Inflammatory macrophage (primary cell): ENCODE data around the gene EFCAB9.

Source experiments
- DNase-seq, 2 donors: peaks; one replicate each; pipeline ENCODE4 v3.0.0-alpha.2; 2020 to 2022

The EFCAB9 gene

DNA sequence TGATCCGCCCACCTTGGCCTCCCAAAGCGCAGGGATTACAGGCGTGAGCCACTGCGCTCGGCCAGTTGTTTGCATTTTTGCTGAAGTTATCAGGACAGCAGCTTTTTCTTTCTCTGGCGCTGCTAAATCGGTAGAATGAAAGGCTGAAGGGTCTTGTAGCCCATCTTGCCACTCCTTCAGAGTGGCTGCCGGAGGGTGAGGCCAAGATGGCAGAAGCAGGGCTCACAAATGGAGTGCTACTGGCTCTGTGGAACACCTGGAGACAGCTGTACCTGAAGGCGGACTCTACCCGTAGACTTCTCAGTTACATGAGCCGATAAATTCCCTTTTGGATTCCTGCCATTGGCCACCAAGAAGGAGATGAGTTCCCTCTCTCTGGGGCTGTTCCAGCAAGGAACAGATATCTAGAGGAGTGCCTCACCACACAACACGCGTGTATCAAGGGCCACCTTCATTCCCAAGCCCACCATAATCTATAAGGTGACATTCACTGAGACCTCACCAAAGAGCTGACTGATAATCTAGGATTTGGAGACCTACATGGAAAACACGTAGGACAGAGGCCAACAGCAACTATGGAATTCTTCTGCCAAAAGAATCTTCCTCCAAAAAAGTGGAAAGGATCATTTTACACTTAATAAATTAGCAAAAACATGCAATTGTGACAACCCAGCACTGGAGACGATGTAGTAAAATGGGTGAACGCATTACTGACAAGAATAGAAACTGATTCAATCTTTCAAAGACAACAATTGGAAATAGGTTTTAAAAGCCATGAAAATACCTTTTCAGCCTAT is 27.7 kb upstream of the EFCAB9 start:
- DNase-seq, result no peak

DNA sequence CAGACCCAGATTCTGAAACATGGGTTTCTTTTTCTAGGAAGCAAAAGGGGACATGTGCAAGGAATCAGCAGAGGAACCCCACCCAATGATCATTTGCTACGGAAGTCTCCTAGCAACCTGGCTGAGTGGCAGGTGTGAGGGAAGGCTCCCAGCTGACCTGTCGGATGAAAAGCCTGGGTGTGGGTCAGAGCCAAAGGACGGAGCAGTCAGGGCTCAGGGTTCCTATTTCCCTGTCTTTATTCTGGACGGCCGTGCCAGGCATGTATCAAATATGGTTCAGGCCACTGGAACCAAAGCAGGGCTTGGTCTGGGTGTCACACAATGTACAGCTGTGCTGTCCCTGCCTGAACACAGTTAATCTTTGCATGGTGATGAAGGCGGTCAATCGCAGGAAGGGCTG is 26.1 kb upstream of the EFCAB9 start:
- DNase-seq, result no peak

DNA sequence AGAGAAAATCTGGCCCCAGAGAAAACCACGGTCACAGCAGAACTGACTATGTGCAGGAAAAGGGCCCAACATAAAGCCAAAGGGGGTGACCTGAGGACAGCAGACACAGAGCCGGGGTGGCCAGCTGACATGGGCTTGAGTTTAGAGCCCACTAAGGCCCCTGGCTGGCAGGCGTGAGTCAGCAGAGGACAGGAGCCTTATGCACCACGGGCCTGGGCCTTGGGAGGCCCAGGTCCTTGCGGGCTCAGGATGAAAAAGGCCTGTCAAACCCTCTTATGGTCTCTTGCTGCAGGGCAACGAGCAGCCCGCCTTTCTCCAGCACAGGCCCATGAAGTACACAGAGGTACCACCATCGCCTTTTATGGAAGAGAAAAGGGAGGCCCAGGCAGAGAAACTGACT is 25.7 kb upstream of the EFCAB9 start:
- DNase-seq, result no peak

DNA sequence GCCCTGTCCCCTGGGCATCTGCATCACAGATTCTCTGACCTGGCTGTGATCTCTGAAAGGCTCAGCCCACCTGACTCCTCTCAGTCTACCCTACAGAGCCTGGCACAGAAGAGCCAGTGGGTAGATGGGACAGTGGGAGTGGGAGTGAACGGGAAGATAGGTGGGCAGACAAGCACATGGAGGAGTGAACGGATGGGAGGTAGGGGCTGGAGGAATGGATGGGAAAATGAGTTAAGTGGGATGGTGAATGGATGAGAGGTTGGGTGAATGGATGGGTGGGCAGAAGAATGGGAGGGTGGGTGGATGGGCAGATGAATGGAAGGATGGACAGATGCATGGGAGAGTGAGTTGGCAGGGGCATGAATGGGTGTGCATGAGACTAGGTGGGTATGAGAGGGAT is 24.8 kb upstream of the EFCAB9 start:
- no peak for DNase-seq

DNA sequence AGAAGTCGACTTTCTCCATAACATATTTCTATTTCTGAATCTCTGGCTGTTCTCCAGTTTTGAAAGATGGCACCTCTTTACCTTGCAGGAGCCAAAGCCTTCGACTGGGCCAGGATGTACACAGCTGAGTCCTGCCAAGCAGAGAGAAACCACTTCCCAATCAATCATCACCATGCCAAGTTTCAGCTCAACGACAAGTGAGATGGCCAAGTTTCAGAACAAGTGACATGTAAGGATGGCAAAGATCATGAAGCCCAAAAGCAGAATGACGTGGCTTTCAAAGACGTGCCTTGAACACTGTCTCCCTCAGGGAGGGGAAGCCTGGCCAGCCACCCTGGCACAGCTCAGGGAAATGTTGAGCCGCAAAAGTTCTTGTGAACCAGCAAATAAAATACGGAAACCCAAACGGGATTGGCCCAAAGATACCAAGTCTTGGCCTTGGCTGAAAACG is 23.7 kb upstream of the EFCAB9 start:
- DNase-seq, result no peak

DNA sequence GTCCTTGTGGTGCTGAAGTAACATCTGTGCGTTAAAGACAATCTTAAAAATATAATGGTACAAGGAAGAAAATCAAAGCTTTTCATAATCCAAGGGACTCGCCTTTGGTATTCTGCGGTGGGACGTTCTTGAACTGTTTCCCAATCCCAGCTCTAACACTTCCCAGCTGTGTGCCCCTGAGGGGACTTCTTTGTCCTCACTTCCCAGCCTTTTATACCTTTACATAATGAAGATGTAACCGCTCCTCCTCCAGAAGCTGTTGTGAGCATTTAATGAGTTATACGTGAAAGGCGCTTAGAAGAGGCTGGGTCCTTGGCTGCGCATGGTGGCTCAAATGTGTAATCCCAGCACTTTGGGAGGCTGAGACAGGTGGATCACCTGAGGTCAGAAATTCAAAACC is 22.9 kb upstream of the EFCAB9 start:
- DNase-seq, result no peak

DNA sequence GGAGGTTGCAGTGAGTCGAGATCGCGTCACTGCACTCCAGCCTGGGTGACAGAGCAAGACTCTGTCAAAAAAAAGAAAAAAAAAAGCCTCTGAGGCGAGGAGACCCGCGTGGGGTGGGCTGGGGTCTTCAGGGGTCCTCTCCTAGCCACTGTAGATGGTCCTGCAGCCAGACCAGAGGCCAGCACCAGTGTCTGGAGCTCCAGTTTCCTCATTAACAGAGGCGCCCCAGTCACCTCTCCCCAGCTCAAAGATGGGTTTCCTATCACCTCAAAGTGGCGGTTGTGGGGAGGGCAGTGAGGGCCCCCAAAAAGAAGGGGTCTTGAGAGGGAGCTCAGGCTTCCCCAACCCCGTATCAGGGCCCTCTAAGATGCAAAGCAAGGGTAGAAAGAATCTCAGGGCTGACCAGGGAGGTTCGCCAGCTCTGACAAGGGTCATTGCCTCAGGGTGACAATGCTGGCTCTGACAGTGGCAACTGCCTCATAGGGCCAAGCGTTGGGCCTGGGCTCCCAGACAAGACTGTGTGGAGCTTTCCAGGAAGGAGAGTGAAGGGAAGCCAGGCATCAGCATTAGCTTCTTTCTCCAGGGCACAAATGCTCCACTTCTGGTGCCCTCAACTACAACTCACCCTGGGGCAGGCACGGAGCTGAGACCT is 20.9 kb upstream of the EFCAB9 start:
- no peak for DNase-seq

DNA sequence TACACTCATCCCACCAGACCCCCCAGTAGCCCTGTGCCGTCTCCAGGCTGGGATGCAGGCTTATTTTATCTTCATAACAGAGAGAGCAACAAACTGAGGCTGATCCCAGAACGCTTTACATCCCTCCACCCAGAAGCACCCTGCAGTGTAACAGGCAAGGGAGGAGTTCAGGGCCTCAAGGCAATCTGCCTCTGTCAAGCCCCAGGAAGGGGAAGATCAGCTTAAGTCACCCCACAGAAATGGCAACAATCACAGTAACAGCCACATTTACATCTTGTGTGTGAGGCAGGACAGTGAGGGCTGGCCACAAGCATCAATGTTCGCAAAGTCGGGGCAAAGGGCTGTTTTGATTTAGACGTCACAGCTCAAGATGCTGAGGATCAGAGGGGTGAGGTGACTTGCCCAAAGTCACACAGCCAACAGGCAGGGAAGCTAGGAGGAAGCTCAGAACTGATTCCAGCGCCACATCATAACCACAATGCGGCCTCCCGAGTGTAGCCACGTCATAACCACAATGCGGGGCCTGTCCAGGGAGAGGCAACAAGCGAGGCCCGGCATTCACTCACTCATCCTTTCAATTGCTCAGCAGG is 20.3 kb upstream of the EFCAB9 start:
- DNase-seq, result peak; percentile 63 to 76

DNA sequence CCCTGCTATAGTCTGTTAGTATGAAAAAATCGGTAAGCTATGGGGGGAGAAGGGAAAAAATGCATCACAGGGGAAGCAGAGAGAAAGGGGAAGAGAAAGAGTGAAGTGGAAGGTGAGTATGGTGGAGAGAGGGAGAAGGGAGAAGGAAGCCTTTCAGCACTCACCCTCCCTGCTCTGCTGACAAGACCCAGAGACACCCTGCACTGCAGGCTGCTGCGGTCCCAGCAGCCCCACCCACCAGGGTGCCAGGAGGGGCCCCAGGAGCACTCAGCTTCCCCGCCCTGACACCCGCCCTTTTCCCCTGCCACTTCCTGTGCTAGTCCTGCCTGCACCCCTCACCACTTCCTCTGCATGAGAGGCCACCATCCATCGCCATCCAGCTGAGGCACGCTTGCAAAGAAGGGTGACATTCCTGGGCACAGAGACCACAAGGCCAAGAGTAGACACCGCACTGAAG is 18.7 kb upstream of the EFCAB9 start:
- DNase-seq, result peak; percentile 64 to 77

DNA sequence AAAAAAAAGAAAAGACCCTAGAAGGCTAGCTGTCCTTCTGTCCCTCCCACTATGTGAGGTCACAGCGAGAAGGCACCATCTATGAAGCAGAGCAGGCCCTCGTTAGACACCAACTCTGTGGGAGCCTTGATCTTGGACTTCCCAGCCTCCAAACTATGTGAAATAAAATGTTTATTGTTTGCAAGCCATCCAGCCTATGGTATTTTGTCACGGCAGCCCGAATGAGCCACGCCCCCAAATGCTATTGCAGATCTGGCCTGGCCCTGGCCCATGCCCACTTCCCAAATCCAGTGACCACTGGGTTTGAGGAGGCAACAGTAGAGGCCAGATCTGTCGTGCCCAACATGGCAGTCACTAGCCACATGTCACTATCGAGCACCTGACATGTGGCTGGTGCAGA is 16.8 kb upstream of the EFCAB9 start:
- peak; percentile 57 to 72 for DNase-seq

DNA sequence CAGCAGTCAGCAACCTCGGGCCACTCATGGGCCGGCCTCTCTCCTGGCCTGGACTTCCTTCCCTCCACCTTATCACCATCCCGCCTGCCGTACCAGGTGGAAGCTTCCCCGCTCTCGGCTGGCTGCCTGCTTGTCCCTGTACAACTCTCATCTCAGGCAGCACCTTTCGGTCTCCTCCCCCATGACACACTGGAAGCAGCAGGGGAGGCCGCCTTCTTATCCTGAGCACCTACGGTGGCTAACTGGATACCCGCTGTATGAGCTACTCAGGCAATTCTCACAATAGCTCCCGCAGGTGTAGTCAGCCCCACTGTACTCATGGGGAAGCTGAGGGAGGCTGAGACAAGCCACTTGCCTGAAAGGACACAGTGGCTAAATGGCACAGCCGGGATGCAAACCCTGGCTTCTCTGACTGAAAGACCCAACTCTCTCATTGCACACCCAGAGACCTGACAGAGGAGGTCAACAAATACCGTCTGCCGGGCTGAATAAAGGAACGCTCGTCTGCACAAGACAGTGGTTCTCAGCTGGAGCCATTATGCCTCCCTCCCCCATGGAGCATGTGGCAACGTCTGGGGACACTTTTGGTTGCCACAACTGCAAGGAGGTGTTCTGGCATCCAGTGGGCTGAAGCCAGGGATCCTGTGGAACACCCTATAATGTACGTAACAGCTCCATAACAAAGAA is 15.5 kb upstream of the EFCAB9 start:
- DNase-seq, result peak; percentile 29 to 56

DNA sequence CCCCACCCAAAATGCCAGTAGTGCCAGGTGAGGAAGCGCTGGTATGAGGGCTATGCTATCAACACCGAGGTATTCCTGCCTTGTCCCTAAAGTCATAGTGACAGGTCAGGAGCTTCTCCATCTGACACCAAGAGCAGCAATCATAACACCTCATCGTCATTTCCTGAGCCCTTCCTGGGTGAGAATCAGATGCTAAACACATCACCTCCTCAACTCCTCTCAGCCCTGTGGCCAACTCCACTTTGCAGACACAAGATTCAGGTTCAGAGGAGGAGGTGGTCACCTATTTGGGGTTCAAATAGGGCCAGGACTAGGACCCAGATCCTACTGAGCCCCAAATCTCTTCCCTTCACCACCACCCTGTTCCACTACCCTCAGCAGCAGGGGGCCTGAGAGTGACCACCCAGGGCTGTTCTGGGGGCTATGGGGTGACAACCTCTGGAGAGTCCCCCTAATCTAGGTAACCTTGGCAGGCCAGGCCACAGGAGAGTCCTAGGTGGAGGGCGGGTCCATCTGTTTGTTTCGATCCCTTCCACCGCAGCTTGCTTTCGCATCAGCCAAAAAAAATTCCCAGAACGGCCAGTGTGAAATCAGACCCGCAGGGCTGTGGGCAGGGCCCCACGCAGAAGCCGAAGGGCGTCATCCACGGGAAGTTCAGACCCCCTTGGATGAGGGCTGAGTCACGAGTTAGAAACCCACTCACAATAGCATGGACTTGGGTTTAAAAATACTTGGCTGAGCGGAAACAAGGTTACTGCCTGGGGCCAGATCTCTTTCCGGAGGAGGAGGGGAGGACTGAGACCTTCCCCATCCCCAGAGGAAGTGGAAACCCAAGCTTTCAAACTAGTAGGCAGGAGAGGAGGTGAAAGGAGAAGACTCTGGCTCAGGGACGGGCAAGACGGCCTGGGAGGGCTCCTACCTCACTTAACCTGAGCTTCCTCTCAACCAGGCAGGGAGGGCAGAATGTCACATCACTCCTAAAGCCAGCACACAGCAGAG is 14.7 kb upstream of the EFCAB9 start:
- peak; percentile 88 to 97 for DNase-seq

DNA sequence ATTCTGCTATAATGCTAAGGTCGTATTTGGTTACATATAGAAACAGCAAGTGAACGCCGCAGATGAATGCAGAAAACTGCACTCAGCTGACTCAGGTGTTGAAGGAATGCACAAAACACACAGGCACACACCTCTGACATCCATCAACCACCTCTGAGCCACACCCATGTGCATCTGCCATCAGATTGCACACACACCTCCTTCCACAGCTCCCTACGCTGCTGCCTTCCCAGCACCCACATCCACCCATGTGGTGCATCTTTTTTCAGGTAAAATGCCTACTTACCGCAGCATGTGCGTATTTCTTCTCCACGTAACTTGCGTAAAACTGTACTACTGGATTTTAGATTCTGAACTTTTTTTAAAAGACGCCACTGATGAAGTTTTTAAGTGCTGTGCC is 13.0 kb upstream of the EFCAB9 start:
- no peak for DNase-seq

DNA sequence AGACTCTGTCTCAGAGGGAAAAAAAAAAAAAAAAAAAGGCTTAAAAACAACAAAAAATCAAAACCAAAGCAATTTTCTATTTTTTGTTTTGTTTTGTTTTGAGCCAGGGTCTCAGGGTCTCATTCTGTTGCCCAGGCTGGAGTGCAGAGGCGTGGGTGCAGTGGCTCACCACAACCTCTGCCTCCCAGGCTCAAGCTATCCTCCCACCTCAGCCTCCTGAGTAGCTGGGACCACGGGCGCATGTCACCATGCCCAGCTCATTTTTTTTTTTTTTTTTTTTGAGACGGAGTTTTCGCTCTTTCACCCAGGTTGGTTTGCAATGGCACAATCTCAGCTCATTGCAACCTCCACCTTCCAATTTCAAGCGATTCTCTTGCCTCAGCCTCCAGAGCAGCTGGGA is 11.7 kb upstream of the EFCAB9 start:
- no peak for DNase-seq

DNA sequence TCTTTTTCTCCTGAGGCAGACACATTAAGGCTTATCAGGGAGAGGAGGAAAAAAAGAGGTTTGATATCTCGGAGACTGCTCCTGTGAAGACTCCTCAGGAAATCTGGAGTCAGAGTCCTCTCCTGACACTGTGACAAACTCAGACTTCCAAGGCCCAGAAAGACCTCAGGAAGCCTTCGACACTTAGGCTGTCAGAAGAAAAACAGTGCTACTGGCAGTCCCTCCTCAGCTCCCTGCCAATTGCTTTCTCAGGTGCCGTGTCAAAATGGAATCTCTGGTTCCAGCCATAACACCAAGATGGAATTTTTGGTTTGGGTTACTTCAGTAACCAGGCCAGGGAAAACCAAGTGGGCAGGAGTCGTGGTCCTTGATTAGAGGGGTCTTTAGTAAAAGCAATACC is 10.1 kb upstream of the EFCAB9 start:
- no peak for DNase-seq

DNA sequence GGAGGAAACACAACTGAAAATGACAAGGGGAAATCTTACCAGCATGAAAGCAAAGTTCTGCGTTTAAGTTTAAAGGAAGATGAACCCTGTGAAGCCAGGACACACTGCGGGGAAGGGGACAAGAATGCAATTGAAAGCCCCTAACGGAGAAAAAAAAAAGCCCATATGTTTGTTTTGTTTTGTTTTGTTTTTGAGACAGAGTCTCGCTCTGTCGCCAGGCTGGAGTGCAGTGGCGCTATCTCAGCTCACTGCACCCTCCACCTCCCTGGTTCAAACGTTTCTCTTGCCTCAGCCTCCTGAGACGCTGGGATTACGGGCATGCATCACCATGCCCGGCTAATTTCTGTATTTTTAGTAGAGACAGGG is 8.9 kb upstream of the EFCAB9 start:
- peak in 1 of 2 donors; percentile 48 for DNase-seq

DNA sequence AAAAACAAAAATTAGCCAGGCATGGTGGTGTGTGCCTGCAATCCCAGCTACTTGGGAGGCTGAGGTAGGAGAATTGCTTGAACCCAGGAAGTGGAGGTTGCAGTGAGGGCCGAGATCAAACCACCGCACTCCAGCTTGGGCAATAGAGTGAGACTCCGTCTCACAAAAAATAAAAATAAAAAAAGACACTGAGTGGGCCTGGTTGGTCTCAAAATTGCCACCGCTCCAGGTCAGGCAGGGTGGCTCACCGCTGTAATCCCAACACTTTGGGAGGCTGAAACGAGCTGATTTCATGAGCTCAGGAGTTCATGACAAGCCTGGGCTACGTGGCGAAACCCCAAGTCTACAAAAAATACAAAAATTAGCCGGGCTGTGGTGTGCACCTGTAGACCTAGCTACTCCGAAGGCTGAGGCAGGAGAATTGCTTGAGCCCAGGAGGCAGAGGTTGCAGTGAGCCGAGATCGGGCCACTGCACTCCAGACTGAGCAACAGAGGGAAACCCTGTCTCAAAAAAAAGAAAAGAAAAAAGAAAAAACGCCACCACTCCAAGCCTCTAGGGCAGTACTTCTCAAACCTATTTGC is 7.8 kb upstream of the EFCAB9 start:
- DNase-seq, result peak in 1 of 2 donors; percentile 15

DNA sequence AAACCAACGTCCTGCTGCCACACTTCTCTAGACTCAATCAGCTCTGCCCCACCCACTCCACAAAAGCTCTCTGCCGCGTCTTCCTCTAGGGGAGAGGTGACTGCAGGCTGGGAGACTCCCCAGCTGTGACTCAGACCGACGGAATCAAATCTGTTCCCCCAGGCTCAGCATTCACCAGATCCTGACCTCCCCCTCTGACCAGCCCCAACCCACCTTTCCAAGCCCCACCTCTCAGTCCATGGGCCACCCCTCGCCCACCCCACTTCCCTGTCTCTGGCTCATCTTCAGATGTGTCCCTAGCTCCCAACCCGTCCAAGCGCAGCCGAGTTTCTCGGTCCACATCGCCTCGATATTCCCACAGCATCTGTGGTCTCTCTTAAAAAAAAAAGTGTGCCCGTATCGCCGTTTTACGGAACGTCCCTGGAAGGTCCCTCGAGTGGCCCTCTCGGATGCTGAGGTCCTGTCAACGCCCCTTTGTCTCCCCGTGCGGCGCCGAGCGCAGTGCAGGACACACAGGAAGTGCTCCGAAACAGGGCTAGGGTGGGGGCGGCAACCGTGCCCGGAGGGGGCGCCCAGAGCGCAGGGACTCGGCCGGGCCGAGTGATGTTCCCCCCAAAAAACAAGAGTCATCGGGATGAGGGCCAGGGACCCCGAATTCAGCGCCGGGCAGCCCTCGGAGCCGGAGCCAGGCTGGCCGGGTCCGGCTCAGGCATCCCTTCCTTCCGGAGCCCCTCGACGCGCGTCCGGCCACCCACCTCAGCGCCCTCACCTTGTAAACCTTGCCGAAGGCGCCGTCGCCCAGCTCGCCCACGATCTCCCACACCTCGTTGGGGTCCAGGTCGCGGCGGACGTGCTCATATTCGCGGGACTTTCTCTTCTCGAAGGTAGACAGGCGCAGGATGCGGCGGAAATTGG is 6.6 kb upstream of the EFCAB9 start:
- DNase-seq, result peak; percentile 87 to 92

DNA sequence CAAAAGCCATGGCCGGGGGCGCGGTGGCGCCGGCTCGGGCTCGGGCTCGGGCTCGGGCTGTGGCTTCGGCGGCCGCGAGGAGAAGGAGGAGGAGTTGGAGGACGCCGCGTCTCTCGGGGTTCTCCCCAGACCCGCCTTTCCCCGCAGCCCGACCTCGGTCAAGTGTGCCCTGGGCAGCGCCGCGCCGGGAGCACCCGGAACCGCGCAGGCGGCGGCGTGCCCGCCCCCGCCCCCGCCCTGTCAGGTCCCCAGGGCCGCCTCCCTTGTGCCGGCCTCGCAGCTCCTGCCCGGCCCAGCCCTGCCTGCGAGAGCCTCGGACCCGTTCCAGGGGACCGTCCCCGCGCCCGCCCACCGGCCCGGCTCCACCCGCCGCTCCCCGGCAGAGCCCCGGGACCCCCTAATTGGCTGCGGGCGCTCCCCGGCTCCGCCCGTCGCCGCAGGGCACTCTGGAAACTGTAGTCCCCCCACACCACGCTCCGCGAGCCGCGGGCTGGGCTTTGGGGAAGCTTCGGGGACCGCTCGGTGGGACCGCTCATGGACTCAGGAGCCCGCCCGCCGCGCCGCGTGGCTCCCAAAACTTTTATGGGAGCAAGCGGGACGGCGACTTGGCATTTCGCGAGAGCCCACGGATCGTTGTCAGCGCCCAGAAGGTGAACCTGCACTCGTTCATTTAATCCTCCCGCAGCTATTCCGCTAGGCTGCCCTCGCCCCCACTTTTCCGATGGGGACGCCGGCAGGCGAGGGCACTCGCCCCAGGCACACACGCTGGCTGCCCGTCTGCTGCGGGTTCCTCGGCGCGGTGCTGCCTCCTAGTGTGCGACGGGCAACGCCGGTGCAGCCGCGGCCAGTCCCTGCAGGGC is 5.7 kb upstream of the EFCAB9 start, which contains the start of gene STK10:
Gene STK10, minus strand, starts transcription at position 192 of the 860 bp plus-strand sequence. Its CDS starts 182 bp downstream, at position 10.
- peak; percentile 95 to 96 for DNase-seq
